ENCODE measurements around the gene PTPN22. TPM values are rescaled to one million over a fixed set of nuclear protein-coding genes. Genes with fewer than 3 reads are reported as not detected.
"Not testable (repeated sequence)": the region's sequence is repeated elsewhere in the genome, so short reads cannot be mapped to it uniquely, and the experiment has no call there.

PTPN22 gene
- total RNA-seq, 1 donor from 2014 or later, result 7.4 TPM

DNA sequence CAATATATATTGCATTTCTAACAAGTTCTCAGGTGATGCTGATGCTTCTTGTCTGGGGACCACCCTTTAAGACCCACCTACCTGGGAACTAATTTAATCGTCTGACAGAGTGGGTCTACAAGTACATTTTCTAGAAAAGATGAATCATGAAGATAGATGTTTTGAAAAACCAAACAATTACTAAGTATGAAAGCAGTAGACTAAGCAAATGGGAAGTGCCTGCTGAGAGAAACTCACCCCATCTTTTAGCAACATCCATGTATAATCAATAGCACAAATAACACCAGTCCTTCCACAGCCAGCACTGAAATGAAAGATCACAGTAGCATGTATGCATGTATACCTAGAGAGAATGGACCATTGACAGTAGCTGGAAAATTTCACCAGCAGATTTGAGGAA is 17.3 kb downstream of the PTPN22 start:
- no peaks in the 10 kb centered on the region for H3K27me3 ChIP-seq
- no peak for DNase-seq (ENCODE audit: extremely low spot score in 2 of 2)
- no peak overlapping the region for H3K27ac ChIP-seq
- no peaks in the 10 kb centered on the region for H3K9me3 ChIP-seq
- intact Hi-C loops (cut with DNase I), result no loop called here
- H3K4me3 ChIP-seq, result no peak overlapping the region
- peaks cover 4% of the 10 kb centered on the region for H3K4me1 ChIP-seq
- no peaks in the 10 kb centered on the region for H3K36me3 ChIP-seq
- no peak for TF ChIP-seq POLR2A (IDR thresholded peaks at IDR 0.05)
- TF ChIP-seq, protein P1, sequence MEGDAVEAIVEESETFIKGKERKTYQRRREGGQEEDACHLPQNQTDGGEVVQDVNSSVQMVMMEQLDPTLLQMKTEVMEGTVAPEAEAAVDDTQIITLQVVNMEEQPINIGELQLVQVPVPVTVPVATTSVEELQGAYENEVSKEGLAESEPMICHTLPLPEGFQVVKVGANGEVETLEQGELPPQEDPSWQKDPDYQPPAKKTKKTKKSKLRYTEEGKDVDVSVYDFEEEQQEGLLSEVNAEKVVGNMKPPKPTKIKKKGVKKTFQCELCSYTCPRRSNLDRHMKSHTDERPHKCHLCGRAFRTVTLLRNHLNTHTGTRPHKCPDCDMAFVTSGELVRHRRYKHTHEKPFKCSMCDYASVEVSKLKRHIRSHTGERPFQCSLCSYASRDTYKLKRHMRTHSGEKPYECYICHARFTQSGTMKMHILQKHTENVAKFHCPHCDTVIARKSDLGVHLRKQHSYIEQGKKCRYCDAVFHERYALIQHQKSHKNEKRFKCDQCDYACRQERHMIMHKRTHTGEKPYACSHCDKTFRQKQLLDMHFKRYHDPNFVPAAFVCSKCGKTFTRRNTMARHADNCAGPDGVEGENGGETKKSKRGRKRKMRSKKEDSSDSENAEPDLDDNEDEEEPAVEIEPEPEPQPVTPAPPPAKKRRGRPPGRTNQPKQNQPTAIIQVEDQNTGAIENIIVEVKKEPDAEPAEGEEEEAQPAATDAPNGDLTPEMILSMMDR (IDR thresholded peaks at IDR 0.05), result no peak
- no peak for TF ChIP-seq POLR2AphosphoS5 (IDR thresholded peaks at IDR 0.05; ENCODE audit: insufficient read depth in 1 of 2, low read depth in 1 of 2)

DNA sequence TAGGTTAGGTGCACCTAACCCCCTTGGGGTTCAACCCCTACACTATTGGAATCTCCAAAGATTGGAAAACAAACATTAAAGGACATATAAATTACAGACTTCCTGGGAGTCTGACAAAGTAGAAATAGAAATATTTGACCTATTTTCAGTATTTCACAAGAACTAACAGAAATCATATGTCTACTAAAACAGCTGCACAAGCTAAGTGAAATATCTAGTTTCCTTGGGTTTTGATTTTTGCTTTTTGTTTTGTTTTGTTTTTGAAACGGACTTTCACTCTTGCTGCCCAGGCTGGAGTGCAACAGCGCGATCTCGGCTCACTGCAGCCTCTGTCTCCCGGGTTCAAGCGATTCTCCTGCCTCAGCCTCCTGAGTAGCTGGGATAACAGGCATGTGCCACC is 18.8 kb downstream of the PTPN22 start:
- H3K4me1 ChIP-seq; H3K4me3 ChIP-seq; H3K9me3 ChIP-seq; DNase-seq (ENCODE audit: extremely low spot score in 2 of 2); intact Hi-C loops (cut with DNase I); H3K36me3 ChIP-seq; H3K27me3 ChIP-seq: not testable (repeated sequence)
- H3K27ac ChIP-seq, result peak overlapping the region; percentile 4

DNA sequence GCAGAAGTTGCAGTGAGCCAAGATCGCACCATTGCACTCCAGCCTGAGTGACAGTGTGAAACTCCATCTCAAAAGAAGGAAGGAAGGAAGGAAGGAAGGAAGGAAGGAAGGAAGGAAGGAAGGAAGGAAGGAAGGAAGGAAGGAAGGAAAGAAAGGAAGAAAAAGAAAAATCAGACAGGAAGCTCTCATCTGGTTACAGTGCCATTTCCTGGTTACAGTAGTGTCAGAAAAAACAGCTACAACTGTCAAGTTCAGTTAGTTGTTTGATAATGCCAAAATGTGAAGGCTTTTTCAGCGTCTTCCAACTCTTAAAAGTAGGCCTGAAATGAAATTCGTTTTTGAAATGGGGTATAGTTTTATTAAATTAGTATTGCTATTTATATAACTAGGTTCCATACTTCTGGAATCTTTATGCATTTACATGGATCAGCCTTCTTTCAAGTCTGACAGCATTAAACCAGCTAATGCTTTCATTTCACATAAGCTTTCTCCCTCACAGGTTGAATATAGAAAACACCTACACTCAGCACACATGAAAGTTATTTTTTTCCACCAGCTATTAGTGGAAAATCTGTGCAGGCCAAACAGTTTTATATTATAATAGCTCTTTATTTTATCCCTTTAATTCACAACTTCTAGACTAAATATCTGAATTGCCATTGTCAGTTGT is 21.2 kb downstream of the PTPN22 start:
- Histone ChIP-seq H3K4me1 (peaks cover 4% of the 10 kb centered on the region), H3K4me3 (no peak overlapping the region), H3K36me3 (no peaks in the 10 kb centered on the region), H3K27ac (no peak overlapping the region), H3K9me3 (no peaks in the 10 kb centered on the region), H3K27me3 (no peaks in the 10 kb centered on the region)
- DNase-seq (ENCODE audit: extremely low spot score in 2 of 2), result no peak
- intact Hi-C loops (cut with DNase I), result no loop called here
- TF ChIP-seq POLR2A (IDR thresholded peaks at IDR 0.05), result no peak
- no peak for TF ChIP-seq POLR2AphosphoS5 (IDR thresholded peaks at IDR 0.05; ENCODE audit: insufficient read depth in 1 of 2, low read depth in 1 of 2)
- TF ChIP-seq, protein P1 (IDR thresholded peaks at IDR 0.05), result no peak

DNA sequence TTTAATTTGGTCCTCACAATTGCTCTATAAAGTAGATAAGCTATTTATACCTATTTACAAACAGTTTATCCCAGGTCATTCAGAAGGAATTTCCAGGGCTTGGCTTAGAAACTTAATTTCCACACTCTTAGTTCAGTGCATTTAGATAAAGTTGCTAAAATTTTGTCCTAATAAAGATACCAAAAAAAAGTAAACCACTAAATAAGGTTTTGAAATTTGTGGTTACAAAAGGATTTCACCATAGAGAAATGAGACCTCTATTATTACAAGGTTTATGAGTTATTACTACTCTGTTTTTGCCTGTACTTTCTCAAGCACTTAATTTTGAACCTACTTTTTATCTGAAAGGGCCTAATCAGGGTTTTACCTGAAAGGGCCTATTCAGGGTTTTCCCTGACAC is 22.4 kb downstream of the PTPN22 start:
- no peak for DNase-seq (ENCODE audit: extremely low spot score in 2 of 2)
- Histone ChIP-seq H3K4me1 (peaks cover 4% of the 10 kb centered on the region), H3K36me3 (no peaks in the 10 kb centered on the region), H3K27ac (no peak overlapping the region), H3K9me3 (no peaks in the 10 kb centered on the region), H3K27me3 (no peaks in the 10 kb centered on the region), H3K4me3 (no peak overlapping the region)
- intact Hi-C loops (cut with DNase I), result no loop called here
- TF ChIP-seq, protein P1 (IDR thresholded peaks at IDR 0.05), result no peak
- TF ChIP-seq POLR2A (IDR thresholded peaks at IDR 0.05) (no peak), POLR2AphosphoS5 (IDR thresholded peaks at IDR 0.05; ENCODE audit: insufficient read depth in 1 of 2, low read depth in 1 of 2) (no peak)

DNA sequence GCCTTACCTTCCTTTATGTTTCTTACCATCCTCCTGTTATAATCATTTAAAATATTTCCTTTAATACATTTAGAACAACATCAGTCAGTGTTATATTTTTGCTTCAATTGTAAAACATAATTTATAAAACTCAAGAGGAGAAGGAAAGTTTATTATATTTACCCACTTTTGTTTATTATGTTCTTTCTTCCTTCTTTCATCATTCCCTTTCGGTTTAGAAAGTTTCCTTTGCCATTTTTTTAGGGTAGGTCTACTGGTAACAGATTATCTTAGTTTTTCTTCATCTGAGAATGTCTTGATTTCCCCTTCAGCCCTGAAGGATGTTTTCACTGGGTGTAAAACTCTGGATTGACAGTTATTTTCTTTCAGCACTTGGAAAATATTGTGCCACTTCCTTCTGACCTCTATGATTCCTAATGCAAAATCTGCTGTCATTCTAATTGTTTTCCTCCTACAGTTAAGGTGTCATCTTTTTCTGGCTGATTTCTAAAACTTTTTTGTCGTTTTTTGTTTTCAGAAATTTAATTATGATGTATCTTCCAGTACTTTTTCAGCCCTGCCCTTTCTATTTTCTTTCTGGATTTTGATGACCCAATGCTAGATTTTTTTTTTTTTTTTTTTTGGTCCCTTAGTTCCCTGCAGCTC is 25.0 kb downstream of the PTPN22 start:
- Histone ChIP-seq H3K27ac (no peak overlapping the region), H3K36me3 (no peaks in the 10 kb centered on the region), H3K9me3 (no peaks in the 10 kb centered on the region), H3K4me1 (no peaks in the 10 kb centered on the region), H3K4me3 (no peak overlapping the region), H3K27me3 (no peaks in the 10 kb centered on the region)
- no peak for TF ChIP-seq POLR2AphosphoS5 (IDR thresholded peaks at IDR 0.05; ENCODE audit: insufficient read depth in 1 of 2, low read depth in 1 of 2)
- TF ChIP-seq, protein P1 (IDR thresholded peaks at IDR 0.05), result no peak
- TF ChIP-seq POLR2A (IDR thresholded peaks at IDR 0.05), result no peak
- DNase-seq (ENCODE audit: extremely low spot score in 2 of 2), result no peak
- intact Hi-C loops (cut with DNase I), result no loop called here
